Measurements from ENCODE around the gene TIMM23. TPM values are rescaled to one million over a fixed set of nuclear protein-coding genes. Genes with fewer than 3 reads are reported as not detected.

The TIMM23 gene
- total and polyA plus RNA-seq, 10 donors = 29.9 to 56.2 (median 38.1) TPM

DNA sequence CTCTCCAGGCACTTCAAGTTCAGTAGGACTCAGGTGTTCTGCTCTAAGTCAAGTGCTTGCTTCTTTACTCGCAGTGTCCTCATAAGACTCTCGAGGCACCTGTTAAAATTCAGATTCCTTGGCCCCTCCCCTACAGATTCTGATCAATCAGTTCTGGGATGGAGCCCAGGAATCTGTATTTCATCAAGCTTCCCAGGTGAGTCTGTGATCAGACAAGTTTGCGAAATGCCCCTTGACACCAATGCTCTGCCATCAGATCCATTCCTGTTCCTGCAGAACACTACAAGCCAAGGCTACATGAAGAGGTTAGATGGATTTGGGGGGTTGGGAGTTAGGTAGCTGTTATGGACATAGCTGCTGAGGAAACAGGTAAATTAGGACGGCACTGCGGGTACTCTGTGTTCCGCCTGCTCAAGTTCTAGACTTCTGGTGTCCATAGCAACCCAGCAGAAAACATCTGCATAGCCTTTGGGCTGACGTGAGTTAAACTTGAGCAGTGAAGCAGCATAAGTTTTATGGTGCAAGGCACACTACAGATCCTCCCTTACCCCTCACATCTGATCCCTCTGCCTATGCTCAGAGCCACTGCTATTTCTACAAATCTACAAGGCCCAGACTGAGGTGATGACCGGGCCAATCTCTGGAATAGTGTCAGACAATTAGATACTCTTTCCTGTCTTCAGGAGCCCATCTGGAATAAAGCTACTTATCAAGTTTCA lies 65.0 kb downstream of the TIMM23 start:
- intact Hi-C loops (cut with DNase I; ENCODE audit: low total_unique reads) = no loop called here
- H3K27ac ChIP-seq = no peak overlapping the region
- 88 to 94% (median 92%) methylated on average over 8 of the region's 8 CpGs for WGBS, 5 donors
- H3K9me3 ChIP-seq = no peaks in the 10 kb centered on the region
- H3K36me3 ChIP-seq = no peaks in the 10 kb centered on the region
- no peaks in the 10 kb centered on the region for H3K4me1 ChIP-seq
- no peak overlapping the region for H3K4me3 ChIP-seq
- peaks cover 0 to 5% (median 0%) of the 10 kb centered on the region in 7 donors for H3K27me3 ChIP-seq (replicated peaks in 1 of 7)
- no peak for TF ChIP-seq CTCF (IDR thresholded peaks at IDR 0.05 in 8 of 11, conservative IDR thresholded peaks at IDR 0.05 in 3 of 11)
- no peak for TF ChIP-seq POLR2A (IDR thresholded peaks at IDR 0.05)
- TF ChIP-seq POLR2AphosphoS5 (IDR thresholded peaks at IDR 0.05) = no peak
- DNase-seq = no peak

DNA sequence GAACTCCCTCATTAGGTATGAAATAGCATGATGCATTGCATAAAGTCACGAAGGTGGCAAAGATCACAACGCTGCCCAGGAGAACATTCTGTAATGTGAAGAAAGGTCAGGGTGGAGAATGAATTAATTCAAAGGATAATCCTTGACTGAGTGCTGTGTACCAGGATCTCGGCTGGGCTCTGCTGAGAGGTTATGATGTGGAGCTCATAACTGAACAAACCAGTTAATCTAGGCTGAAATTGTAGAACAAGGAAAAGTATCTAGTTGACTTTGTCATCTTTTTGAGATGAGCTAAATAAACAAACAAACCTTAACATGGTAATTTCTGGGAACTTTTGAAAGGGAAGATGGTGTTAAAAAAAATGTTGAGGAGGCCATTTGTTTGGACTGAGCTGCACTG lies 67.7 kb downstream of the TIMM23 start:
- Histone ChIP-seq H3K4me1 (no peaks in the 10 kb centered on the region), H3K4me3 (no peak overlapping the region), H3K36me3 (no peaks in the 10 kb centered on the region), H3K9me3 (no peaks in the 10 kb centered on the region), H3K27ac (no peak overlapping the region), H3K27me3 (replicated peaks in 1 of 7) (peaks cover 0 to 5% (median 0%) of the 10 kb centered on the region in 7 donors)
- 92 to 99% (median 93%) methylated on average over 3 of the region's 3 CpGs for WGBS, 5 donors
- intact Hi-C loops (cut with DNase I; ENCODE audit: low total_unique reads) = no loop called here
- no peak for DNase-seq
- TF ChIP-seq POLR2AphosphoS5 (IDR thresholded peaks at IDR 0.05) = no peak
- no peak for TF ChIP-seq POLR2A (IDR thresholded peaks at IDR 0.05)
- TF ChIP-seq CTCF (IDR thresholded peaks at IDR 0.05 in 8 of 11, conservative IDR thresholded peaks at IDR 0.05 in 3 of 11) = no peak

DNA sequence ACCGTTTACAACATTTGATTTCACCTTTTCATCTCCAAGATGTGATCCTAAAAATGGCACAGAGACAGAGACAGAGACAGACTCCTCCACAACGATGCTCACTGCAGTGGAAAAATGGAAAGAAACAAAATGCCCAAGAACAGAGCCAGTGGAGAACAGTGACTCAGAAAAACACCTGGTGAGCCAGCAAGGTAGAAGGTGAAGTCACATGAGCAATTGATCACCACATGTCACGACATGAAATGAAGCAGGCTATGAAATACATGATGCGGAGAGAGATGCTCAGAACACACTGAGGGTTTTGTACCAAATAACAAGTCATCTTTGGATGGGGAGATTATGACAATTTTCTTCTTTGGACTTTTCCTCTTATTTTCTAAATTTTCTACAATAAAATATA lies 70.2 kb downstream of the TIMM23 start:
- Histone ChIP-seq H3K9me3 (no peaks in the 10 kb centered on the region), H3K36me3 (no peaks in the 10 kb centered on the region), H3K4me1 (no peaks in the 10 kb centered on the region), H3K4me3 (no peak overlapping the region), H3K27me3 (replicated peaks in 1 of 7) (no peaks in the 10 kb centered on the region), H3K27ac (no peak overlapping the region)
- TF ChIP-seq POLR2A (IDR thresholded peaks at IDR 0.05) = no peak
- no peak for TF ChIP-seq POLR2AphosphoS5 (IDR thresholded peaks at IDR 0.05)
- TF ChIP-seq CTCF (IDR thresholded peaks at IDR 0.05 in 8 of 11, conservative IDR thresholded peaks at IDR 0.05 in 3 of 11) = no peak
- 72 to 77% (median 75%) methylated on average over 4 of the region's 4 CpGs for WGBS, 5 donors
- no peak for DNase-seq
- intact Hi-C loops (cut with DNase I; ENCODE audit: low total_unique reads) = no loop called here

- no peaks in the 10 kb centered on the region for H3K4me1 ChIP-seq
- H3K9me3 ChIP-seq = no peaks in the 10 kb centered on the region
- intact Hi-C loops (cut with DNase I; ENCODE audit: low total_unique reads) = no loop called here
- H3K27me3 ChIP-seq (replicated peaks in 1 of 7) = no peaks in the 10 kb centered on the region
- DNase-seq = no peak
- H3K4me3 ChIP-seq = no peak within 1 kb of the TSS
- 84 to 96% (median 94%) methylated on average over 7 of the region's 7 CpGs for WGBS, 5 donors
- H3K27ac ChIP-seq = no peak within 1 kb of the TSS
- H3K36me3 ChIP-seq = no peaks in the 10 kb centered on the region
- TF ChIP-seq CTCF (IDR thresholded peaks at IDR 0.05 in 8 of 11, conservative IDR thresholded peaks at IDR 0.05 in 3 of 11) = no peak
- TF ChIP-seq POLR2A (IDR thresholded peaks at IDR 0.05) = no peak
- TF ChIP-seq POLR2AphosphoS5 (IDR thresholded peaks at IDR 0.05) = no peak
Observed at GRCh38 chr10:46046261-46046660, 74.0 kb downstream of the TIMM23 start, which contains the start of gene MSMB. Gene MSMB (minus strand): TSS chr10:46046269. CDS start chr10:46046237, 32 bp downstream.

All from spleen (tissue), 11 donors.